GM12891 (cell line): Measurements from ENCODE around the gene GFPT2.

Experiments
- DNase-seq: peaks from one replicate; pipeline ENCODE4 v3.0.0; 2011; ENCODE audit warnings: low spot score; ENCODE audit not compliant: insufficient read length
- FAIRE-seq: peaks from 2 replicates; lab custom pipeline; 2011; peaks lifted over from hg19 to GRCh38; lab: Jason Lieb, UNC
- PAX5 ChIP-seq: IDR thresholded peaks from 2 replicates; pipeline ENCODE4 v1.6.1; 2011; ENCODE audit warnings: low read length, moderate library complexity, mild to moderate bottlenecking; ENCODE audit not compliant: insufficient read depth, severe bottlenecking
- POLR2A ChIP-seq: IDR thresholded peaks from 2 replicates; pipeline ENCODE4 v1.6.1; 2011; ENCODE audit warnings: low read depth, low read length, control low read depth
- POLR2AphosphoS5 ChIP-seq: IDR thresholded peaks from 2 replicates; pipeline ENCODE4 v1.6.1; 2011; ENCODE audit warnings: low read depth, low read length, control low read depth
- POU2F2 ChIP-seq: IDR thresholded peaks from 2 replicates; pipeline ENCODE4 v1.6.1; 2011; ENCODE audit warnings: low read depth, mild to moderate bottlenecking, control low read depth, low read length, moderate library complexity
- SPI1 ChIP-seq: IDR thresholded peaks from 2 replicates; pipeline ENCODE4 v1.6.1; 2011; ENCODE audit warnings: low read depth, low read length, control low read depth
- TAF1 ChIP-seq: IDR thresholded peaks from 2 replicates; pipeline ENCODE4 v1.6.1; 2011; ENCODE audit warnings: low read depth, low read length, control low read depth

GFPT2 gene

DNA sequence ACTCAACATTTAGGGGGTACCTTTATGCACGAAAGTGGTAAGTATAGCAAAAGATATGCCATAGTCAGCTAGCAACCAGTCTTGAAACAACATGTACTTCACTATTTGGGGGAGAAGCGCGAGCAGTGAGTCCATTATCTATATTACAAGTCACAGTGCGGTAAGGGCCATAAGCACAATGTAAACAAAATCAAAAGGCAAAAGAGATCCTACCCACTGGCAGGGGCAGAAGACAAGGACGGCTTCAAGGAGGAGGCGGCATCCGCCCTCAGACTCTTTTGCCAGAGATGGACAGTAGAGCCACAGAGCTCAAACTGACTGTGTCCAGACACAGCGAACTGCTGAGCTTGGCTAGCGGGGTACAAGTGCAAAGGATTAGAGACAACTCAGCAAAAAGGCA, 70.9 kb downstream of the GFPT2 start:
- DNase-seq: no peak
- no peak for FAIRE-seq
- TF ChIP-seq POU2F2 (no peak), PAX5 (no peak), TAF1 (no peak), POLR2AphosphoS5 (no peak), POLR2A (no peak), SPI1 (no peak)

- DNase-seq (no peak), FAIRE-seq (no peak)
- TF ChIP-seq POLR2AphosphoS5 (no peak), TAF1 (no peak), SPI1 (no peak), POLR2A (no peak), PAX5 (no peak), POU2F2 (no peak)
Measured at GRCh38 chr5:180281706-180282105, 71.4 kb downstream of the GFPT2 start.

- TF ChIP-seq POLR2A: no peak
- TF ChIP-seq TAF1: no peak
- no peak for TF ChIP-seq POLR2AphosphoS5
- TF ChIP-seq SPI1: no peak
- no peak for TF ChIP-seq POU2F2
- no peak for TF ChIP-seq PAX5
- FAIRE-seq (no peak), DNase-seq (no peak)
Measured at GRCh38 chr5:180274695-180275094, 78.4 kb downstream of the GFPT2 start.

DNA sequence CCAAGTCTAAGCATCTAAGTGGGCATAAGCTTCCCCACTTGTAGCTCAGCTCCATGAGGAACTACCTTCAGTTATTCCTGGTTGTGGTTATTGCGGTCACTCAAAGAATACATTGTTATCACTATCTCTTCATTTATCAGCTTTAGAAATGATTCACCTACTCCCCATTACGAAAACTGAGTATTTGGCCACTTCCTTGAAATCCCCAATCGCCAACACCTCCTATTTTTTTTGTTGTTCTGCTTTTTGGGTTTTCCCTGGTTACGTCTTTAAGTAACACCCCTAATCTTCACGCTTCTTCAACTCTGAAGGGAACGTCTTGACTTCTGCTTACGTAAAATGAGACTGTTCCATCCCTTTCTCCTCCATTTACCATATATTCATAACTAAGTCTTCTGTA, 81.9 kb downstream of the GFPT2 start:
- FAIRE-seq (no peak), DNase-seq (no peak)
- TF ChIP-seq PAX5: no peak
- no peak for TF ChIP-seq POU2F2
- TF ChIP-seq SPI1: no peak
- no peak for TF ChIP-seq POLR2A
- no peak for TF ChIP-seq TAF1
- TF ChIP-seq POLR2AphosphoS5: no peak

DNA sequence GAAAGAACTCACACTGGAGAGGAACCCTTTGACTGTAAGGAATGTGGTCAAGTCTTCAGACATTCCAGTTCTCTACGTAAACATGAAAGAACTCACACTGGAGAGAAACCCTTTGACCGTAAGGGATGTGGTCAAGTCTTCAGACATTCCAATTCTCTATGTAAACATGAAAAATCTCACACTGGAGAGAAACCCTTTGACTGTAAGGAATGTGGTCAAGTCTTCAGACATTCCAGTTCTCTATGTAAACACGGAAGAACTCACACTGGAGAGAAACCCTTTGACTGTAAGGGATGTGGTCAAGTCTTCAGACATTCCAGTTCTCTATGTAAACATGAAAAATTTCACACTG, 93.9 kb downstream of the GFPT2 start:
- FAIRE-seq (no peak), DNase-seq (no peak)

DNA sequence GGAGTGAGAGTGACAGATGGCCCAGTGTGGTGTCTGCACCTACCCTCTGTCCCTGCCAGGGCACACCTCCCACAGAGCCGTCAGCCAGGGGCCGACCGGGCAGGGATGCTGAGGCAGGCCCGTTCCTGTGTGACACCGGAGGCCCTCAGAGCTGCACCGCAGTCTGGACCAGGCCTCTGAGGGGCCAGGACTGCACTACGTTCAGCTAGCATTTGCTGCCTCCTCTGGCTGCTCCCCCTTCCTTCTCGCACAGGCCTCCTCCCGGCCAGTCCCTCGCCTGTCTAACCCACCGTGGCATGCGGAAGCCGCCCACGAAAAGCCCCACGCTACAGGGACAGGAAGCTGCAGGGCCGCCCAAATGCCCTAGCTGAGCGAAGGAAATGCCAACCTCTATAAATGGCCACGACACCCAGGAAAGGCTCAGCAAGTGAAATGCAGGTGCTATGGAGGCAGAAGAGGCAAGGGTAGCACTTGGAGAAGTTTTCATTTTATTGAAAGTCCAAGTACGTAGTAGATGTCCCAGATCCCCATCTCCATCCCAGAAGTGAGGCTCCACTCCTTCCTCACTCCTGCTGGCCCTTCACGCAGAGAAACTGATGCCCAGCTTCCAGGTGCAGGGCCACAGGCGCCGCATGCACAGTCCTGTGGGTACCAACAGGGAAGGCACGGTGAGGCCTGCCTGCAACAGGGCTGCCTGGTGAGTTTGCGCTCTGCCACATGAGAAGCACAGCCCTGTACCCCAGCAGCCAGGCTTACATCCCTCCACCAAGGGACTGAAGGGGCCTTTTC, 99.9 kb downstream of the GFPT2 start:
- no peak for TF ChIP-seq POLR2A
- no peak for TF ChIP-seq POLR2AphosphoS5
- no peak for TF ChIP-seq SPI1
- TF ChIP-seq TAF1: no peak
- TF ChIP-seq POU2F2: no peak
- TF ChIP-seq PAX5: no peak
- DNase-seq (no peak), FAIRE-seq (no peak)

More for the DNA sequence above, 93.9 kb downstream of the GFPT2 start:
- TF ChIP-seq POU2F2: no peak
- no peak for TF ChIP-seq TAF1
- TF ChIP-seq PAX5: no peak

DNA sequence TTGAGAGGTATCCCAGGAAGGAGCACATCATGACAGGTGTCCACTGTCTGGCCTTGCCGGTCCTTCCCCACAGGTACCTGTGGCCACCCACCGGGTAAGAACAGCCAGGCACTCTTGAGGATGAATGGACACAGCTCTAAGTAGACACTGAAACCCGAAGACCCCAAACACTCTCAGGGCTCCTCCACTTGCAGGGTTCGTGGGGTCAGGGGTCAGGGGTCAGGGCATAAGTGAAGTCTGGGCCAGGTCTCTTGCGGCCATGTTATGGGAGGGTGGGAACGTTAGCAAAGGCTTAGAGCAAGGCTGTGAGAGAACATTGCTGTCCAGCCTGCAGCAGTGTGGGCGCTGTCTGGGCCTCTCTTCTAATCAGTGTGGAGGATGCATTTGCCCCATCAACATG, 101.2 kb downstream of the GFPT2 start:
- DNase-seq (no peak), FAIRE-seq (no peak)
- no peak for TF ChIP-seq SPI1
- TF ChIP-seq POLR2A: no peak
- no peak for TF ChIP-seq TAF1
- no peak for TF ChIP-seq PAX5
- TF ChIP-seq POLR2AphosphoS5: no peak
- TF ChIP-seq POU2F2: no peak

DNA sequence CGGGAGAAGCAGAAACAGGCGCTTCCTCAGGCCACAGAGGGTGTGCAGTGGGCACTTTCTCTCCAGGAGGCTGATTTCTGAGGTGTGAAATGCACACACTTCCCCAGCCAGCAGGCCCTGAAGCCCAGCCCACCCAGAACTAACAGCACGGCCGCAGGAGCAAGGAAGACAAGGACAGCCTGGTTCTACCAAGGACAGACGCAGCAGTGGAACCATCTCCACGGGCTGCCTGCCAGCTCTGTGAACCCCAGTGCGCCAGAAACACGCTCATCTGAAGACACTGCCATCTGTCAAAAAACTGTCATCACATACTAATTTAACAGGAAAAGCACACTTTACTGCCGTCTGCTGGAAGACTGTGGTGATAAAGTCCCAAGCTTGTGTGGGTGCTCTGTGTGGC, 102.0 kb downstream of the GFPT2 start:
- DNase-seq: no peak
- no peak for FAIRE-seq
- no peak for TF ChIP-seq POU2F2
- no peak for TF ChIP-seq SPI1
- no peak for TF ChIP-seq TAF1
- TF ChIP-seq POLR2A: no peak
- no peak for TF ChIP-seq POLR2AphosphoS5
- no peak for TF ChIP-seq PAX5
